Measurements from ENCODE around the gene GMPPA. TPM values are rescaled to one million over a fixed set of nuclear protein-coding genes. Genes with fewer than 3 reads are reported as not detected.

Gene GMPPA
- total RNA-seq, 1 experiment from 2014 or later = 47.6 TPM

GRCh38 chr2:219506153-219506801, 7.6 kb downstream of the GMPPA start:
- no peak for DNase-seq (ENCODE audit: low read depth)

DNA sequence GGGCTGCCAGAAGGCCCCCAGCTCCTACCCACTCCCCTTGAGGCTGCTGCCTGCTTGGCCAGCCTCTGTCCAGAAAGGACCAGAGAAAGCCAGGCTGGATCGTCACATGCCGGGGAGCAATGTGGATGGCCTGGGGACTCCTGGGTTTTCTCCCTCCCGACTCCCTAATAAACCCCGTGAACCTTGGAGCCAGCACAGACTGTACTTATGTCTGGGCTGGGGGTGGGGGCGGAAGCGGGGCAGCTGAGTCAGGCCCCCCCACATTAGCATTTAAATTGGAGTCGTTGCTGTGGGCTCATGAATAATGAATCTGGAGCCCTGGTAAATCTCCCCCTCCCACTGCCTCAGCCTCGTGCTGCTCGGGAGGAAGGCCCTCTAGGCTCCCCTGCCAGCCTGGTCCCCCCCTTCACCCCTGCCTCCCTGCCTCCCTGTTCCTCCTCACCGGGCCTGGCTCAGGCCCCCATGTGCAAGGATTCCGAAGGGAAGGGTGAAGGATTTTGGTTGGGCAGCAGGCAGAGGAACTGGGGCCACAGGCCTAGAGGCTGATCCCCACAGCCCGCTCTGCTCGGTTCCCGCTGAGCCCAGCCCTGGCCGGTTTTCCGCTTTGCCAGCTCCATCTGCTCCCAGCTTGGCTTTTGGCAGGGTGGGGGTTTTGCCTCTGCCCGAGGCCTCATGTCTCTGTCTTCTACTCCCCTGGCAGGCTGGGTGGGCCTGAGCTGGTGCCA, 8.3 kb downstream of the GMPPA start:
- no peak for DNase-seq (ENCODE audit: low read depth)

DNA sequence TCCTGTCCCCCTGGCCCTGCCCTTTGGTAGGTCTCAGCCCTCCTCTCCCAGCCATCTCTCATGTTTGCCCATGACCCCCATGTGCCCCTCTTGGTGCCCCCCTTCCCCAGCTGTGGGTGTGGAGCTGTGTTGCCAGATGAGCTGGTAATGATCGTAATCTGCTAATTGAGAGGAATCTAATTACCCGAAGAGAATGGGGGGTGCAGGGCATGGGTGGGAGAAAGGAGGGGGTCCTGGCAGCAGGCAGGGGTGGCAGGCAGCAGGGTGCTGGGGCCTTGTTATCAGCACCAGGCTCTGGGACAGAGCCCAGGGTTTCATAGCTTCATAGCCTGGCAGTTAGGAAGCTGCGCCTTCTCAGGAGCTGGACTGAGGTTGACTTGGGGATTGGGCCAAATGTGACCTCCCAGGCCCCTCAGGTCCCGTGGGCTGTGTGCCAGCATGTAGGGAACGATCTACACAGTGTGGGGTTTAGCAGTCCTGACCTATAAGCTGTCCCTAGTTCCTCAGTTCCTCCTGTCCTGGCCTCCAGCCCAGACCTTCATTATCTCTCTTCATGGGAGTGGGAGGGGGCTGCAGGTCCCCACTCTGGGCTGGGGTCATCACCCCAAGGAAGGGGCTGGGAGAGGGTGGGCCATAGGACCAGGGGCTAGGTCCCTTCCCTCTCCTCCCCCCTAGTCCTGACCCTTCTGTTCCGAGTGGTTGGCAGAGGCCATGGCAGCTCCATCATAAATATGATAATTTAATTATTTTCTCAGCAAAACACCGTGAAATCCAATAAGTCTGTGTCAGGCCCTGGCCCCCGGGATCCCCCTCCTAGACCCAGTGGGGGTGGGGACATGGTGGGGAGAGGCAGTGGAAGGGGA, 9.1 kb downstream of the GMPPA start:
- DNase-seq (ENCODE audit: low read depth) = no peak

- no peak for DNase-seq (ENCODE audit: low read depth)
Measured at GRCh38 chr2:219508444-219508734, 9.7 kb downstream of the GMPPA start.

DNA sequence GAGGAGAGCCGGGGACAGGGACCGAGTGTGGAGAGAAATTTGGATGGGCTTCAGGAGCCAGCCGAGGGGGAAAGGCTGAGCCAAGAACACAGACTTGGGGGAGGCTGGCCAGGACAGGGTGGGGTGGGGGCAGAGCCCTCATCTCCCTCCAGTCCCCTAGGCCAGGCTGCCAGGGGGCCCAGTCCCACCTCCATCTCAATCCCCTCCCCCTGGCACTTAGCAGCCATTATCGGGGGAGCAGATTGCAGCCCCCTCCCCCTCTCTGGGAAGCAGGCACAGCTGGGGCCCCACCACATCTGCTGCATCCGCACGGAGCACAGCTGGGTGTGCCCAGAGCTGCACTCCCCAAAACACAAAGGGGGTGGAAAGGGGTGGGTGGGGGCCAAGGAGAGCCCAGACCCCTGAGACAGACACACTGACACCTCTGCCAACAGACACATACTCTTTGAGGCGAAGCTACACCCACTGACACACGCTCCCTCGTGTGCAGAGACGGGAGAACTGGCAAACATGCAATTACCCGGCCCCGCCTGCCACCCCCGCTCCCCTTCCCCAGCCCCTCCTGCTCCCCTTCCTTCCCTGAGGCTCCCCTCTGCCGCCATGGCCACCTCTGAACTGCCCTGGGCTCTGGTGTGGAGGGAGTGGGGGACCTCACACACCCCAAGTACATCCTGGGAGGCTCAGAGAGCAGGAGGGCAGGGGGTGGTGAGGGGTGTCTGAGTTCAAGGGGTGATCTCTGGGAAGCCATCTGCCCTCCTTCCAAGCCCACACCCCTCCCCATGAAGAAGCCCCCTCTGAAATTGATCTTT, 10.5 kb downstream of the GMPPA start:
- DNase-seq (ENCODE audit: low read depth) = no peak

DNA sequence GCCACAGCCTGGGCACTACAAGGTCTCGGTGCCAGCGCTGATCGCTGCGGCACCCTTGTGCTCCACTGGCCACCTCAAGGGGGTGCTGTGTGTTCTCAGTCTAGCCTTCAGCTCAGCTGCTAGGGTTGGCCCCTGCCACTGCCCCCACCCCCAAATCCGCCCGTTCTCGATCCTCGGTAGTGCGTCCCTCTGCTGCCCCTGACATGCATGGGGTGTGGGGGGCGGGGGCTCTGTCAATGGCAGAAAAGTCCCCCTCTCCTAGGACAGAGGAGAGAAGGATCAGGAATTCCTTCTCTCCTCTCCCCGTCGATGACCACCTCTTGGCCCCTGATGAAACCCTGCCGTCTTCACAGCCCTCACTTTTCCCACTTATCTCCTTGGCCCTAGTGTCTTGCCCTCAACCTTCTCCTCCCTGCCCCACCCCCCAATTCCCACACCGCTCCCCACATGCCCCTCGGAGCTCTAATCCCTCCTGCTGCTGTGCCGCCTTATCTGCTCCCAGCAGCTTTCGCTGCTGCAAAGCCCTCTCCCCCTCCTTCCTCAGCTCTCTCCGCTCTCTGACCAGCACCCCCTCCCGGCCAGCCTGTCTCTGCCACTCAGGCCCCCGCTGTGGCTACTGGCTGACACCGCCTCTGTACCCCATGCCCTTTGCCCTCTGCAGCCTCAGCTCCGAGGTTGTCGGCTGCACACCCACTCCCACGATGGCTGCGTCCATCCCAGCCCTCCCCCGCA, 11.3 kb downstream of the GMPPA start:
- peak; percentile 67 for DNase-seq (ENCODE audit: low read depth)

DNA sequence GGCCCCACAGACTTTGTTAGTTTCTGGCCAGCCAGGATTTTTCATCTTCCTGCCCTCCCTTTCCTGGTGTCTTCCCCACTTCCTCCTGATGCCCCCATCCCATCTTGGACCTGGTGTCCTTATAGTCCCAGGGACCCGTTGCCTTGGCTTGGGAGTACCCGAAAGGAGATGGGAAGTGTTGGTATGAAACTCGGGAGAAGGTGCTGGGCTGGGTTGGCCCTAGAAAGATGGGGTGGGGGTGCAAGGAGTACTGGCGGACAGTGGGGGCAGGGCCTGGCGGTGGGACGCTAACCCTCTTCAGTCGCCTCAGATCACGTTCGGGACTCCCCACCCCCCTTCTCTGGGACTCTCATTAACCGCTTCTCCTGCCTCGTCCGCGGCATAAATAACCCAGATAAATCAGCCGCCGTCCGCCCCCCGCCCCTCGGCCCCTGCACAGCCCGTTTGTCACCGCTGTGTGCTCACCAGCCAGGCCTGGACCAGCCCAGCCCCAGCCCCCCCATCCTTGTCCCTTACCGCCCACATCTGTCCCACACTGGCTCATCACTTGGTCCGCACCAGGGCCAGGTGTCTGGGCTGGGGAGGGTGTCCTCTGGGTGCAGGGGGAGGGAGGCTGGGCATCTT, 11.9 kb downstream of the GMPPA start:
- no peak for DNase-seq (ENCODE audit: low read depth)

DNA sequence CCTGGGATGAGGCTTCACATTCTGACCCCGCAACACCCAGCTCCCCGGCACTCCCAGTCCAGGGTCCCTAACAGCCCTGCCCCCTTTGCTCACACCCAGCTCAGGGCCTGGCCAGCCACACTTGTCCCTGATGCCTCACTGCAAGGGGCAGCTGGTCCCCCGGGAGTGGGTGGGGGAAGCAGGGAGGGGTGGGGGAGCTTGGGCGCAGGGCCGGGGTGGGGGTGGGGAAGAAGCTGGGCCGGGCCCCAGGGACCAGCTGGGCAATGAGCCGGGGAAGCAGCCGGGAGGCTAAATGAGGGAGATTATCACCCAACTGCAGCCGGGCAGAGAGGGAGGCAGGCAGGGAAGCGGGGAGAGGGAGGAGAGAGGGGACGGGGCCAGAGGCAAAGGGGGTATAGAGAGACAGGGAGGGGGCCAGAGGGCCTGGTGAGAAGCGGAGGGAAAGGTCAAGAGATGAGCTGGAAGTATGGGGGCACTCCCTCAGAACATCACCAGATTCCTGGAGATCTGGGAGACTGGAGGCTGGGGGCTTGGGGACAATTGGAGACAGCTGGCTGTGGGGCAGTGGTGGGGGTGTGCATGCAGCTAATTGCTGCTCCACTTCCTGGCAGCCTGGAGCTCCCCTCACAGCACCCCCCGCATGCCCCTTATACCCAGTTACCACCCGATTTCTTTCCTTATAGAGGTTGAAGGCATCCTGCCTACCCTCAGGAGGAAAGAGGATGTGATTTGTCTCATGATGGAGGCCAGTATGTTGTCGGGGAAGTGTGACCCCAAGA, 13.0 kb downstream of the GMPPA start:
- DNase-seq (ENCODE audit: low read depth) = no peak

GRCh38 chr2:219512524-219513216, 14.0 kb downstream of the GMPPA start:
- no peak for DNase-seq (ENCODE audit: low read depth)

- no peak for DNase-seq (ENCODE audit: low read depth)
Measured at GRCh38 chr2:219513787-219514186, 15.1 kb downstream of the GMPPA start.

DNA sequence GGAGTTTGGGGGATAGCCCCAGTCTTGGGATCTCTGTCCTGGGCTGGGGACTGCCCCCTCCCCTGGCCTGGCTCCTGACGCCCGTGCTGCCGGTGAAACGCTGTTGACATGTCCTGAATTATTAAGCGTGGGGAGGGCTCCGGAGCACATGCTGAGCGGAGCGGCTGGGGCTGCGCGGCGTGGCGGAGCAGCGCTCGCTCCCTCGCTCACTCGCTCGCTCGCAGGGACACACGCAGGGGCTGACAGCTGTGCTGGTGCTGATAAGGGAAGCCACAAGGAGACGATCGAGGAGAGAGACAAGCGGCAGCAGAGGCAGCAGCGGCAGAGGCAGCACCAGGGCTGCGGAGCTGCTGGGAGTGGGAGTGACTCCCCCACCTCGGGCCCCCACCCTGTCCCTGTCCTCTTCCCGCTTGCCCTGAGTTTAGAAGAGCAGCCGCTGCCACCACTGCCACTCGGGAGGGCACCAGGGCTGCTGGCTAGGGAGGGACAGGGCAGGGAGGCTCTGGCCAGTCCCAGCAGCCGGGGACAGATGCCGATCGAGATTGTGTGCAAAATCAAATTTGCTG, 15.6 kb downstream of the GMPPA start, which contains the start of gene ASIC4:
Gene ASIC4, plus strand, starts transcription at position 287 of the 566 bp plus-strand sequence. Its CDS starts 243 bp downstream, at position 530.
- DNase-seq (ENCODE audit: low read depth) = no peak

DNA sequence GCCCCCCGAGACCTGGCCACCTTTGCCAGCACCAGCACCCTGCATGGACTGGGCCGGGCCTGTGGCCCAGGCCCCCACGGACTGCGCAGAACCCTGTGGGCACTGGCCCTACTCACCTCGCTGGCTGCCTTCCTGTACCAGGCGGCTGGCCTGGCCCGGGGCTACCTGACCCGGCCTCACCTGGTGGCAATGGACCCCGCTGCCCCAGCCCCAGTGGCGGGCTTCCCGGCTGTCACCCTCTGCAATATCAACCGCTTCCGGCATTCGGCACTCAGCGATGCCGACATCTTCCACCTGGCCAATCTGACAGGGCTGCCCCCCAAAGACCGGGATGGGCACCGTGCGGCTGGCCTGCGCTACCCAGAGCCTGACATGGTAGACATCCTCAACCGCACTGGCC, 16.1 kb downstream of the GMPPA start:
- DNase-seq (ENCODE audit: low read depth) = no peak

DNA sequence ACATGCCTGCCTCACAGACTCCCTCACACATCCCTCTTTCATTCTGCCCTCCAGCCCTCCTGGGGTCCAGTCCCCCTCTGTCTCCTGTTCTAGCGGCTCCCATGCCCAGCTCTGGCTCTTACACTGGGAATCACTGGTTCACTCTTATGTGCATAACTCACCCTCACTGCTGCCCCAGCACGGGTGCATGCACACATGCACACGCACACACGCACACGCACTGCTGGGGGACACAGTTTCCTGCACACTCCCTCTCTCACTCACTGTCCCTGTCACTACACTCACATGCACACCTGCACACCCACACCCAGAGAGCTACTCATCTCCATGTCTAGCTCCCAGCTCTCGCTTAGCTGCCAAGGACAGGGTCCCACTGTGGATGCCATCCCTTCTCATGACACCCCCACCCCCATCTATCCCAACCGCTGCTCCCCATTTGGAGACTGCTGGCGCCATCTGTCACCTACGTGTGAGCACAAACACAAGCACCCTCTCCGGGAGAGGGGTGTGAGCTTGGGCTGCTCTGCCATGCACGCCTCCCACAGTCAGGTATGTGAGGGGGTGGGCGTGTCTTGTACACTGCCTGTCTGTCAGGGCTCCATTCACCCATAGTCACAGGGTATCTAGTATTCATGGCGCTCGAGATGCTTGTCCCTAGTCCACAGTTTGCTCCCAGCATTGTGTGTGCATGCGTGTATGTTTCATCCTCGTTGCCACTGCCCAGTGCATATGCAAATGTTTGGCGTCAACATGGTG, 17.4 kb downstream of the GMPPA start:
- DNase-seq (ENCODE audit: low read depth) = no peak

DNA sequence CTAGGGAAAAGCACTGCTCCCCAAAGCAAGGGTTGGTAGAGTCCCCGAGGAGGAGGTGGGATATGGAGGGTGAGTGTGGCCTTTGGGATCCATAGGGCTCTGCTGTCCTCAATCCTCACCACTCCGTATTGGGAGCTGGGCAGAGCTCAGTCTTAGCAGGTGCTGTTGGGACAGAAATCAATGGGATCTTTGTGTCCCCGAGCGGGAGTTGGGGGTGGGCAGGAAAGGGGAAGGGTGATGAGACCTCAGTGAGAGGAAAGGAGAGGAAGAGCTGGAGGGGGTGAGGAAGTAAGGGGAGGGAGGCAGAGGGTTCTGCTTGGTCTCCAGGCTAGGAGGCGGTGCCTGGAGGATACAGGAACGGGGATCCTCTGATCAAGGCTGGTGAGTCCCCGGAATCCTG, 18.2 kb downstream of the GMPPA start:
- no peak for DNase-seq (ENCODE audit: low read depth)

- DNase-seq (ENCODE audit: low read depth) = no peak
Measured at GRCh38 chr2:219517954-219518778, 19.5 kb downstream of the GMPPA start.

DNA sequence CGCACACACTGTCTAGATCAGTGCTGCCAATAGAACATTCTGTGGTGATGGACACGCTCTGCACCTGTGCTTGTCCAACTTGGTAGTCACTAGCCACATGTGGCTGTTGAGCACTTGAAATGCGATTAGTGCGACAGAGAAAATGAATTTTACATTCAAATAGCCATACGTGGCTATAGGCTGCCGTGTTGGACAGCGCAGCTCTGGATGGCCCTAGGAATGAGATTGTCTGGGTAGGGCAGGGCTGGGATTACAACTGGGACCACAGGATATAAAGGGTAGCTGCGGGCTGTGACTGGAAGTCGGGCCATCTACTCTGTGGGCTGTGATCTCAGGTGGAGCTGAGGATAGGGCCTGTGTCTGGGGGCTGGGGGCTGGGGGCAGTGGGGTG, 20.8 kb downstream of the GMPPA start:
- no peak for DNase-seq (ENCODE audit: low read depth)

GRCh38 chr2:219520079-219520478, 21.4 kb downstream of the GMPPA start:
- no peak for DNase-seq (ENCODE audit: low read depth)
